Pancreas (tissue), 10 donors: ENCODE results near the gene LHX6. TPM values are rescaled to one million over a fixed set of nuclear protein-coding genes. Genes with fewer than 3 reads are reported as not detected.
A peak's percentile ranks its signal among the peaks of the same experiment; 100 is the strongest.

ENCODE experiments used
- ATAC-seq, 4 donors: fragments of 200-7000 bp; cut with Tn5 transposase; one replicate each; pipeline versions ENCODE4 v1.8.0 to v1.9.1; 2020; ENCODE audit warnings: mild to moderate bottlenecking in 4 of 4, moderate library complexity in 4 of 4
- DNase-seq, 6 donors: peaks; one replicate each; pipeline ENCODE4 v3.0.0-alpha.2; 2020
- FAIRE-seq: peaks from 2 replicates; lab custom pipeline; 2012; peaks lifted over from hg19 to GRCh38; lab: Jason Lieb, UNC
- H3K27ac ChIP-seq, 4 donors: fragments of 200-600 bp; sonication (generic); 1 replicate in 3 of 4; 2 replicates in 1 of 4; pipeline versions ENCODE4 v1.5.0 to v1.8.0; 2020
- H3K27me3 ChIP-seq, 4 donors: fragments of 200-600 bp; one replicate each; pipeline ENCODE4 v1.8.0; 2021
- H3K36me3 ChIP-seq, 3 donors: fragments of 200-600 bp; sonication (generic) in 1 of 3; one replicate each; pipeline versions ENCODE4 v1.5.0 to v1.8.0; 2020 to 2021
- H3K4me1 ChIP-seq, 3 donors: fragments of 200-600 bp; one replicate each; pipeline ENCODE4 v1.8.0; 2021
- H3K4me3 ChIP-seq, 4 donors: fragments of 200-600 bp; sonication (generic) in 2 of 4; one replicate each; pipeline versions ENCODE4 v1.5.0 to v1.8.0; 2020 to 2021
- H3K9me3 ChIP-seq, 4 donors: fragments of 200-600 bp; one replicate each; pipeline ENCODE4 v1.8.0; 2021
- WGBS, 2 donors: extraction: QIAGEN DNeasy Blood & Tissue Kit; methylation state at CpG; one replicate each; pipeline ENCODE4 v1.1.7; 2013; 5-methylcytosine and 5-hydroxymethylcytosine counted together
- intact Hi-C, 3 donors: fragments of 100-400 bp; cut with DNase I; formaldehyde crosslinking; loops; one replicate each; pipeline versions ENCODE4 v1.11.1 to v1.14.2; 2022
- polyA plus RNA-seq, 2 donors: library from polyadenylated mRNA; stranded (reverse); fragments of 200-250 nt; gene quantifications; one replicate each; pipeline ENCODE4 v1.2.3, GENCODE V29; 2013
- total RNA-seq, 6 donors: library from RNA; stranded (reverse); fragmentation: NEBNext Ultra II Directional in 4 of 6; extraction: Animal tissue kit (Norgen Biotek cat#: 25700) in 4 of 6; gene quantifications; one replicate each; pipeline versions ENCODE4 v1.2.1 to v1.2.4, GENCODE V29; 2021 to 2023
- TF ChIP-seq, protein P1 (sequence below), 4 donors: fragments of 200-600 bp; sonication (generic) in 3 of 4; IDR thresholded peaks; one replicate each; pipeline versions ENCODE4 v1.5.0 to v1.8.0; 2021; ENCODE audit warnings: antibody characterized with exemption in 4 of 4
- donor health status: healthy with polysubstance abuse.
- donor health status: DM: no; HTN: no; CAD: no; lungs with moderate emphysema.
- donor health status: DM: no; HTN: no; CAD: no.
- donor health status: control.
- donor health status: control.
- donor health status: Bipolar disorder and iron deficiency.
- donor health status: DM: yes; HTN: yes; CAD: no.
- donor health status: DM: no; HTN: no; CAD: no.
- donor health status: DM: no; HTN: no; CAD: no.
- donor health status: DM: yes; HTN: yes; CAD: no.

The LHX6 gene
- total and polyA plus RNA-seq, 8 donors: 0.22 to 1.7 (median 1.0) TPM

DNA sequence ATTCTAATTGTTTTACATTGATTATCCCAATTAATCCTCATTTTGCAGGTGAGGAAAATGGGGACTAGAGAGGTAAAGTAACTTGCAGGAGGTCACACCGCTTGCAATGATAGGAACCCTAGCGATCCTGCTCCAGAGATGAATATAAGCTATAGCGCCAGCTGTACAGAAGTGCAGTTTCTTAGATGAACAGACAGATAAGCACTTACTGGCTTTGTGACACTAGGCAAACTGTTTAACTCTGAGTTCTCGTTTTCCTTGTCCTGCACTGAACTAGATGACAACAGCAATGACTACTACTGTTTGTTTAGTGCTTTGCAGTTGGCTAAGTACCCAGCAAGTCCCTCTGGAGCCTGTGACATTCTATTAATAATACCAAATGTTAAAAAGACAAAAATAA lies 11.1 kb downstream of the LHX6 start:
- H3K36me3 ChIP-seq: no peaks in the 10 kb centered on the region
- ATAC-seq: no peak
- TF ChIP-seq, protein P1, sequence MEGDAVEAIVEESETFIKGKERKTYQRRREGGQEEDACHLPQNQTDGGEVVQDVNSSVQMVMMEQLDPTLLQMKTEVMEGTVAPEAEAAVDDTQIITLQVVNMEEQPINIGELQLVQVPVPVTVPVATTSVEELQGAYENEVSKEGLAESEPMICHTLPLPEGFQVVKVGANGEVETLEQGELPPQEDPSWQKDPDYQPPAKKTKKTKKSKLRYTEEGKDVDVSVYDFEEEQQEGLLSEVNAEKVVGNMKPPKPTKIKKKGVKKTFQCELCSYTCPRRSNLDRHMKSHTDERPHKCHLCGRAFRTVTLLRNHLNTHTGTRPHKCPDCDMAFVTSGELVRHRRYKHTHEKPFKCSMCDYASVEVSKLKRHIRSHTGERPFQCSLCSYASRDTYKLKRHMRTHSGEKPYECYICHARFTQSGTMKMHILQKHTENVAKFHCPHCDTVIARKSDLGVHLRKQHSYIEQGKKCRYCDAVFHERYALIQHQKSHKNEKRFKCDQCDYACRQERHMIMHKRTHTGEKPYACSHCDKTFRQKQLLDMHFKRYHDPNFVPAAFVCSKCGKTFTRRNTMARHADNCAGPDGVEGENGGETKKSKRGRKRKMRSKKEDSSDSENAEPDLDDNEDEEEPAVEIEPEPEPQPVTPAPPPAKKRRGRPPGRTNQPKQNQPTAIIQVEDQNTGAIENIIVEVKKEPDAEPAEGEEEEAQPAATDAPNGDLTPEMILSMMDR (IDR thresholded peaks at IDR 0.05): no peak
- 56 to 64% methylated on average over 4 of the region's 4 CpGs for WGBS, 2 donors
- no peaks in the 10 kb centered on the region for H3K9me3 ChIP-seq
- no peak overlapping the region for H3K4me3 ChIP-seq
- peaks cover 0 to 61% (median 11%) of the 10 kb centered on the region in 4 donors for H3K27me3 ChIP-seq
- no peak for DNase-seq
- FAIRE-seq: no peak
- no peak overlapping the region for H3K27ac ChIP-seq
- peaks cover 0 to 12% (median 11%) of the 10 kb centered on the region in 3 donors for H3K4me1 ChIP-seq
- intact Hi-C loops: no loop called here

DNA sequence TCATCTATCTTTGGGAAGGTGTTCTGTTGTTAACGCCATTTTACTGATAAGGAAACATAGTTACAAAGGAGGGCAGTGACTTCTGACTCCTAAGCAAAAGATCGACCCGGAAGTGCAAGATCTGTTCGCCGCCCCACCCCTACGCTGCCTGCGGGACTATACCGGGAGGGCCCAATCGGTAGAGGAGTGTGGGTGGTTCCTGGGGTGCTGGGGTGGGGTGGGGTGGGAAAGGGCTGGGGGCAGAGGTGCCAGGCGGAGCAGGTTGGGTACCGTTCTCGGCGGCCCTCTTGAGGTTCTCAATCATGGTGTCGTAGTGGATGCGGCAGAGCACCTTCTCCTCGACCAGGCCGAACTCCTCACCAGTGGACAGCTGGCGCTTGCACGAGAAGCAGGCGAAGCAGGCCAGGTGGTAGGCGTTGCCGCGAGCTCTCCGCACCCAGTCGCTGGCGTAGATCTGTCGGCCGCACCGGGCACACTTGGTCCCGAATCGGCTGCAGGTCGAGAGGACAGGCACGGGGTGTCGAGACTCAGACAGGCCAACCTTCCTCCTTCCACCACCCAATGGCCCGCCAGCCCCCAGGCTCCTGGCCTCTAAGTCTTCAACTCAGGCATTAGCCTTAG lies 11.8 kb downstream of the LHX6 start:
- Histone ChIP-seq H3K9me3 (no peaks in the 10 kb centered on the region), H3K27me3 (peaks cover 0 to 54% (median 11%) of the 10 kb centered on the region in 4 donors), H3K36me3 (no peaks in the 10 kb centered on the region), H3K27ac (no peak overlapping the region), H3K4me3 (no peak overlapping the region), H3K4me1 (peaks cover 0 to 12% (median 11%) of the 10 kb centered on the region in 3 donors)
- no peak for FAIRE-seq
- ATAC-seq: no peak
- 45 to 47% methylated on average over 34 to 35 of the region's 35 CpGs for WGBS, 2 donors
- TF ChIP-seq, protein P1 (IDR thresholded peaks at IDR 0.05): no peak
- intact Hi-C loops: no loop called here
- DNase-seq: no peak

DNA sequence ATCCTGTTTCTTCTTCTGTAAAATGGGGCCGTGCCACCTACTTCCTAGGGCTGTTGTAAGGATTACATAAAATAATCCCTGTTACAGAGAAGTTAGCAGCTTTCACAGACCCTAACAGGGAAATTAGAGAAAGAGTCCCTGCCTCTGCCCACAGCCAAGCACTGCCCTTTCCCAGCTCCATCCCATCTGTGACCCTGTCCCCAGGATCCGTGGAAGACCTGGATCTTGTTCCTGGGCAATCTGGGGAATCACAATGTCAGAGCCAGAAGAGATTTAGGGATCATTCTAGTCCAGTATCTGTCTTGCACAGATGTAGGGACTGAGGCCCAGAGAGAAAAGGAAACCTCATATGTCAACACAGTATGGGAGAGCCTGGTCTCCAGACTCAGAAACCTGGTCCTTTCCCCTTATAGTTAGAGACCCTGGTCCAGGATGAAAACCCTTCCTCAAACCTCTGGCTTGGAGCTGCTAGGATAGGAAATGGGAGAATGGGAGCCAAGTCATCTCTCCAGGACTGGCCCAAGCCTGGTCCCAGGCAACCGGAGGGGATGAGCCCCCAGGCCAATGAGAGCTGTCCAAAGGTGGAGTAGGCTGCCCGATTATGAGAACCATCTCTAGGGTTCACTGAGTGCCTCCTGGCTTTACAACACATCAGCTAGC lies 12.5 kb downstream of the LHX6 start:
- no peak for ATAC-seq
- DNase-seq: no peak
- Histone ChIP-seq H3K27ac (no peak overlapping the region), H3K36me3 (no peaks in the 10 kb centered on the region), H3K4me1 (peaks cover 0 to 12% (median 11%) of the 10 kb centered on the region in 3 donors), H3K9me3 (no peaks in the 10 kb centered on the region), H3K27me3 (peaks cover 0 to 49% (median 10%) of the 10 kb centered on the region in 4 donors), H3K4me3 (no peak overlapping the region)
- no peak for FAIRE-seq
- intact Hi-C loops: no loop called here
- 70 to 78% methylated on average over 4 of the region's 4 CpGs for WGBS, 2 donors
- TF ChIP-seq, protein P1 (IDR thresholded peaks at IDR 0.05): no peak

DNA sequence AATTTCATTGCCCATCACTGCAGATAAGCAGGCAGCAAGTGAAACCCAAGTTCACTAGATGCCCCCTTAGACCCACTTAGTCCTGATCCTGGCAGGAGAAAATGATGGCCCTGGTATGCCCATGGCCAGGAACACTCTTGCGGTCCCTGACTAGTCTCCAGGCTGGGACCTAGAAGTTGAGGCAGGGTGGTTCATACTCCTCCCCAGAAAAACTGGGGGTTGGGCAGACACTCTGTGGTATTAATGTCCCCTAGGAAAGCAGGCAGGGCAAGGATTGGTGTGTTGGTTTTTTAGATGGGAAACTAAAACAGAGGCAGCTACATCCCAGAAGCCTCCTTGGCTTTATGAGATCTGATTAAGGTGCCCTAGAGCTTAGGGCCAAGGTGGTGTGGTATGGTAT lies 13.1 kb downstream of the LHX6 start:
- no peak for ATAC-seq
- H3K4me1 ChIP-seq: peaks cover 0 to 12% (median 11%) of the 10 kb centered on the region in 3 donors
- WGBS, 2 donors: 94 to 100% methylated on average over 1 of the region's 1 CpG
- no peaks in the 10 kb centered on the region for H3K9me3 ChIP-seq
- peaks cover 0 to 43% (median 8%) of the 10 kb centered on the region in 4 donors for H3K27me3 ChIP-seq
- no peak overlapping the region for H3K27ac ChIP-seq
- no peak for DNase-seq
- intact Hi-C loops: no loop called here
- TF ChIP-seq, protein P1 (IDR thresholded peaks at IDR 0.05): no peak
- FAIRE-seq: no peak
- no peaks in the 10 kb centered on the region for H3K36me3 ChIP-seq
- no peak overlapping the region for H3K4me3 ChIP-seq

DNA sequence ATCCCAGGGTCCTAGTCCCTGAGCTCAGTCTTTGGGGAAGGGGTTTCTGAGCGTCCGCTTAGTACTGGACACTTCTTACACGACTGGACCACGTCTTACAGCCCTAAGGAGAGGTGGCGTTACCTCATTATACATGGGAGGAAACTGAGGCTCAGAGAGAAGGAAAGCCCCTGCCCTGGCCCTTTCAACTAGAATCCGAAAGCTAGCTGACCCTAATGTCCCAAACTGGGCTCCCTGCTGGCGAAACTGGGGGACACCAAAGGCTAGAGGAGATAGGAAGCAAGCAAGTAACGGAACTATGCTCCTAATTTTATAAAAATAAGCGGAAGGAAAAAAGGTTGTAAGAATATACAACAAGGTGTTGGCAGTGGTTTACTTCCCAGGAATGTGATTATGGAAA lies 14.2 kb downstream of the LHX6 start:
- 40 to 46% methylated on average over 9 of the region's 9 CpGs for WGBS, 2 donors
- TF ChIP-seq, protein P1 (IDR thresholded peaks at IDR 0.05): no peak
- H3K27ac ChIP-seq: no peak overlapping the region
- FAIRE-seq (no peak), ATAC-seq (peak in 1 of 4 donors; percentile 9), DNase-seq (no peak)
- peaks cover 0 to 38% (median 4%) of the 10 kb centered on the region in 4 donors for H3K27me3 ChIP-seq
- peak overlapping the region in 2 of 4 donors; percentile 31 to 53 for H3K4me3 ChIP-seq
- peaks cover 0 to 8% (median 5%) of the 10 kb centered on the region in 3 donors for H3K4me1 ChIP-seq
- no peaks in the 10 kb centered on the region for H3K9me3 ChIP-seq
- H3K36me3 ChIP-seq: no peaks in the 10 kb centered on the region
- intact Hi-C loops: no loop called here
